Measurements from ENCODE around the gene PKN1.
A peak's percentile ranks its signal among the peaks of the same experiment; 100 is the strongest.

The PKN1 gene

GRCh38 chr19:14478113-14478545 is 45.0 kb downstream of the PKN1 start:
- DNase-seq: no peak
- Histone ChIP-seq H3K36me3 (no peaks in the 10 kb centered on the region; the same call in 1 of the 2 replicates), H3K4me3 (ENCODE audit: low read depth, low read length) (no peak overlapping the region), H3K9me3 (no peaks in the 10 kb centered on the region), H3K4me1 (peaks cover 31% of the 10 kb centered on the region), H3K27me3 (no peaks in the 10 kb centered on the region)
- TF ChIP-seq CTCF (IDR thresholded peaks at IDR 0.05; ENCODE audit: low read depth, low read length): no peak

GRCh38 chr19:14479309-14479974 is 46.3 kb downstream of the PKN1 start:
- no peaks in the 10 kb centered on the region for H3K27me3 ChIP-seq
- no peak for DNase-seq
- peaks cover 31% of the 10 kb centered on the region for H3K4me1 ChIP-seq
- no peaks in the 10 kb centered on the region for H3K9me3 ChIP-seq
- H3K4me3 ChIP-seq (ENCODE audit: low read depth, low read length): no peak overlapping the region
- TF ChIP-seq CTCF (IDR thresholded peaks at IDR 0.05; ENCODE audit: low read depth, low read length): no peak
- no peaks in the 10 kb centered on the region; the same call in 1 of the 2 replicates for H3K36me3 ChIP-seq

- no peaks in the 10 kb centered on the region for H3K27me3 ChIP-seq
- H3K4me3 ChIP-seq (ENCODE audit: low read depth, low read length): no peak overlapping the region
- peaks cover 28% of the 10 kb centered on the region for H3K4me1 ChIP-seq
- no peaks in the 10 kb centered on the region; the same call in 1 of the 2 replicates for H3K36me3 ChIP-seq
- peak; percentile 74 for DNase-seq
- H3K9me3 ChIP-seq: no peaks in the 10 kb centered on the region
- TF ChIP-seq CTCF (IDR thresholded peaks at IDR 0.05; ENCODE audit: low read depth, low read length): peak; percentile 88
These were observed 47.0 kb downstream of the PKN1 start for GRCh38 chr19:14479975-14480699.

- no peak for TF ChIP-seq CTCF (IDR thresholded peaks at IDR 0.05; ENCODE audit: low read depth, low read length)
- no peaks in the 10 kb centered on the region for H3K9me3 ChIP-seq
- H3K4me3 ChIP-seq (ENCODE audit: low read depth, low read length): no peak overlapping the region
- H3K36me3 ChIP-seq: no peaks in the 10 kb centered on the region; the same call in 1 of the 2 replicates
- no peak for DNase-seq
- H3K27me3 ChIP-seq: no peaks in the 10 kb centered on the region
- H3K4me1 ChIP-seq: peaks cover 23% of the 10 kb centered on the region
These were observed 47.6 kb downstream of the PKN1 start for GRCh38 chr19:14480700-14481079.

- no peak for TF ChIP-seq CTCF (IDR thresholded peaks at IDR 0.05; ENCODE audit: low read depth, low read length)
- no peak for DNase-seq
- Histone ChIP-seq H3K27me3 (no peaks in the 10 kb centered on the region), H3K9me3 (peaks cover 2% of the 10 kb centered on the region; the same call in 1 of the 2 replicates), H3K36me3 (peaks cover 6% of the 10 kb centered on the region; the same call in 1 of the 2 replicates), H3K4me3 (ENCODE audit: low read depth, low read length) (no peak overlapping the region), H3K4me1 (peaks cover 8% of the 10 kb centered on the region)
These were observed 49.3 kb downstream of the PKN1 start for GRCh38 chr19:14482172-14482941.
